ENCODE measurements around the gene HOXC10. TPM values are rescaled to one million over a fixed set of nuclear protein-coding genes. Genes with fewer than 3 reads are reported as not detected.

The HOXC10 gene
- total RNA-seq, 4 donors from 2014 or later = not detected

DNA sequence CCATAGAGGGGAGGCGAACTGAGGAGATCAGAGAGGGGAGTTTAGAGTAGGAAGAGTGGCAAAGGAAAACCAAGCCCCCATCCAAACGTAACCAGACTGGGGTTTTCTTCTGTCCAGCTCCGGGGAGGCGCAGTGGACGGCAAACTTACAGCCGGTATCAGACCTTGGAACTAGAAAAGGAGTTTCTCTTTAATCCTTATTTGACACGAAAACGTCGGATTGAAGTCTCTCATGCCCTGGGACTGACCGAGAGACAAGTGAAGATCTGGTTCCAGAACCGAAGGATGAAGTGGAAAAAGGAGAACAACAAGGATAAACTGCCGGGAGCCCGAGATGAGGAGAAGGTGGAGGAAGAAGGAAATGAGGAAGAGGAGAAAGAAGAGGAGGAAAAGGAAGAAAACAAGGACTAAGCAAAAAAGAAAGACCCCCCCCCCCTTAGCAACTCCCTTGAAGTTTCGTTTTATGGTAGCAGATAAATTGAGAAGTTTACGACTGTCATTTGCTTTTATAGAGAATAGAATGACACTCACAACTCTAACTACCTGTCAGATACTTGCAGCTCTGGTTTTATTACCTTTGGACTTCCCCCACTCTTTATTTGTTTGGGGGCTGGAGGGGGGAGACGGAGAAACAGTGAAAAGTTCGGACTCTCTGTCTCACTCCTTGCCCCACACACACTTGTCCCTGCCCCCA lies 26.2 kb downstream of the HOXC10 start:
- H3K27me3 ChIP-seq = peaks cover 98% of the 10 kb centered on the region
- in situ Hi-C loops (cut with MboI; ENCODE audit: low pct_ligation_motif_present in 1 of 4, low pct_unique_long_range_greater_than_20kb in 1 of 4, low sequenced_read_pairs in 3 of 4) = no loop called here
- intact Hi-C loops (cut with DNase I; ENCODE audit: low total_unique reads) = no loop called here
- H3K4me3 ChIP-seq = no peak overlapping the region
- no peak overlapping the region for H3K27ac ChIP-seq
- no peak for DNase-seq
- TF ChIP-seq POLR2A (IDR thresholded peaks at IDR 0.05) (no peak), CTCF (IDR thresholded peaks at IDR 0.05) (no peak), EP300 (IDR thresholded peaks at IDR 0.05; ENCODE audit: low read depth) (no peak)
- H3K9me3 ChIP-seq = no peaks in the 10 kb centered on the region
- WGBS, 2 donors (ENCODE audit: low coverage in 1 of 2) = 3 to 9% methylated on average over 6 to 17 of the region's 17 CpGs
- H3K36me3 ChIP-seq = no peaks in the 10 kb centered on the region
- H3K4me1 ChIP-seq = peaks cover 0 to 29% (median 18%) of the 10 kb centered on the region in 4 donors

DNA sequence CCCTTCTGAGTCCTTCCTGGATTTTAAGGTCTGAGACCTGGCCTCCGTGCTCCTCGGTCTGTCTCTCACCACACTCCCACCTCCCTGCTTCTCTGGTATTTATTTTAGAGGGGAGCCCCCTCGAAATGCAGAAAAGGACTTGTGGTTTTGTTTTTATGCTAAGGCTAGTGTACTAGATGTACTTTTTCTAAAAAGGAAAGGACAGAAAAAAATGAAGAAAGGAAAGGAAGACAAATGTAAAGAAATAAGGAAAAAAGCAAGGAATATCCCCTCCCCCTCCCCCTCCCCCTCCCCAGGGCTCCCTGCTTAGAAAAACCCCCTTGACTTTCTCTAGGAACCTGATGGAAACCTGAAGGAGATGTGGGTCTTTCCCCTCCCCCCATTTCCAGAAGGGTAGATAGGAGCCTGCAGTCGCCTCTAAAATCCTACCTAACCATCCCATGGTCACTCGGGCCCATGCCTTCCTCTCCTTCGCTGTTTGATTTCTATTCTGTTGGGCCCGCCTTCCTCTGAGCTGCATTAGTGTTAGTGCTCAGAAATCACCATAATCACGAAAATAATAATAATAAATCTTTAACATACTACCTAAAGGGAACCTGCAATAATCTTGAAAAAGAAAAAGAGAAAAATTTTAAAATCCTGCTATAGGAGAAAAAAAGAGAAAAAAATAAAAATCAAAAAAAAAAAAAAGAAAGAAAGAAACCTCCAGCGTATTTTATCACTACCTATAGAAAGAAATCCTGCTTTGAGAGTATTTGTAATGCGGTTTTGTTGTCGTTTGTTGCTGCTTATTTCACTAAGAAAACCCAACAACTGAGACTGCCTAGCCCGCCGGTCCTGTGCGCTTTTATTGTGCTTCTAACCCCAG lies 27.0 kb downstream of the HOXC10 start:
- DNase-seq = no peak

GRCh38 chr12:54012631-54013409 lies 27.9 kb downstream of the HOXC10 start:
- Histone ChIP-seq H3K36me3 (no peaks in the 10 kb centered on the region), H3K4me1 (peaks cover 13 to 39% (median 27%) of the 10 kb centered on the region in 4 donors), H3K27me3 (peaks cover 98% of the 10 kb centered on the region), H3K27ac (no peak overlapping the region), H3K9me3 (no peaks in the 10 kb centered on the region), H3K4me3 (no peak overlapping the region)
- no peak for TF ChIP-seq EP300 (IDR thresholded peaks at IDR 0.05; ENCODE audit: low read depth)
- DNase-seq = no peak
- intact Hi-C loops (cut with DNase I; ENCODE audit: low total_unique reads) (no loop called here), in situ Hi-C loops (cut with MboI; ENCODE audit: low pct_ligation_motif_present in 1 of 4, low pct_unique_long_range_greater_than_20kb in 1 of 4, low sequenced_read_pairs in 3 of 4) (no loop called here)
- 28 to 39% methylated on average over 5 to 6 of the region's 6 CpGs for WGBS, 2 donors (ENCODE audit: low coverage in 1 of 2)

More for the DNA sequence above, 27.0 kb downstream of the HOXC10 start:
- Histone ChIP-seq H3K36me3 (no peaks in the 10 kb centered on the region), H3K27me3 (peaks cover 98% of the 10 kb centered on the region), H3K27ac (no peak overlapping the region), H3K9me3 (no peaks in the 10 kb centered on the region), H3K4me3 (no peak overlapping the region), H3K4me1 (peaks cover 6 to 29% (median 19%) of the 10 kb centered on the region in 4 donors)
- intact Hi-C loops (cut with DNase I; ENCODE audit: low total_unique reads) = no loop called here
- TF ChIP-seq POLR2A (IDR thresholded peaks at IDR 0.05) (no peak), POLR2AphosphoS5 (IDR thresholded peaks at IDR 0.05) (no peak), CTCF (IDR thresholded peaks at IDR 0.05) (no peak), EP300 (IDR thresholded peaks at IDR 0.05; ENCODE audit: low read depth) (no peak)
- in situ Hi-C loops (cut with MboI; ENCODE audit: low pct_ligation_motif_present in 1 of 4, low pct_unique_long_range_greater_than_20kb in 1 of 4, low sequenced_read_pairs in 3 of 4) = no loop called here
- WGBS, 2 donors (ENCODE audit: low coverage in 1 of 2) = 28 to 38% methylated on average over 14 of the region's 14 CpGs

- 41 to 50% methylated on average over 2 to 36 of the region's 36 CpGs for WGBS, 2 donors (ENCODE audit: low coverage in 1 of 2)
- in situ Hi-C loops (cut with MboI; ENCODE audit: low pct_ligation_motif_present in 1 of 4, low pct_unique_long_range_greater_than_20kb in 1 of 4, low sequenced_read_pairs in 3 of 4) (no loop called here), intact Hi-C loops (cut with DNase I; ENCODE audit: low total_unique reads) (no loop called here)
- Histone ChIP-seq H3K27ac (no peak overlapping the region), H3K4me1 (peaks cover 12 to 44% (median 24%) of the 10 kb centered on the region in 4 donors), H3K4me3 (no peak overlapping the region), H3K9me3 (no peaks in the 10 kb centered on the region), H3K36me3 (no peaks in the 10 kb centered on the region), H3K27me3 (peaks cover 100% of the 10 kb centered on the region)
- no peak for DNase-seq
- no peak for TF ChIP-seq EP300 (IDR thresholded peaks at IDR 0.05; ENCODE audit: low read depth)
- TF ChIP-seq POLR2A (IDR thresholded peaks at IDR 0.05) = no peak
- no peak for TF ChIP-seq POLR2AphosphoS5 (IDR thresholded peaks at IDR 0.05)
- no peak for TF ChIP-seq CTCF (IDR thresholded peaks at IDR 0.05)
These were observed 29.6 kb downstream of the HOXC10 start for GRCh38 chr12:54014377-54015017.

Measured in transverse colon (tissue), 4 donors.